GM12873 (cell line): ENCODE data around the gene UMODL1.

Experiments
- CTCF ChIP-seq: IDR thresholded peaks from 2 replicates; pipeline ENCODE4 v1.5.1; 2012; ENCODE audit warnings: low read depth, mild to moderate bottlenecking, moderate library complexity, low read length, control low read depth; ENCODE audit not compliant: insufficient read depth; ENCODE audit errors: missing control alignments

UMODL1 gene

GRCh38 chr21:42085246-42086077 is 14.3 kb downstream of the UMODL1 start:
- no peak for TF ChIP-seq CTCF

GRCh38 chr21:42086969-42087368 is 15.9 kb downstream of the UMODL1 start:
- no peak for TF ChIP-seq CTCF

GRCh38 chr21:42088148-42088547 is 17.0 kb downstream of the UMODL1 start:
- no peak for TF ChIP-seq CTCF

- TF ChIP-seq CTCF, result no peak
Measured at GRCh38 chr21:42088658-42089057, 17.5 kb downstream of the UMODL1 start.

GRCh38 chr21:42089093-42089631 is 18.0 kb downstream of the UMODL1 start:
- no peak for TF ChIP-seq CTCF

- TF ChIP-seq CTCF, result no peak
Measured at GRCh38 chr21:42089665-42090310, 18.7 kb downstream of the UMODL1 start.

GRCh38 chr21:42091899-42092508 is 20.9 kb downstream of the UMODL1 start:
- no peak for TF ChIP-seq CTCF
